H1 (cell line): ENCODE results near the gene BHLHE23. TPM values are rescaled to one million over a fixed set of nuclear protein-coding genes. Genes with fewer than 3 reads are reported as not detected.

Experiments
- CTCF ChIA-PET: fragments of 300-600 bp; sonication (Branson Sonifier 250); formaldehyde crosslinking; loops from one replicate; lab custom pipeline; 2021; ENCODE audit not compliant: partially characterized antibody; lab: Charles Lee
- POLR2A ChIA-PET: fragments of 300-600 bp; sonication (Branson Sonifier 250); formaldehyde crosslinking; loops from one replicate; lab custom pipeline; 2021; ENCODE audit warnings: inconsistent platforms; ENCODE audit not compliant: partially characterized antibody; lab: Charles Lee
- DNase-seq, 2 experiments: peaks; one replicate each; pipeline versions ENCODE4 v3.0.0 to v3.0.0-alpha.2; 2010 to 2022; ENCODE audit warnings: low spot score in 2 of 2, low read depth in 1 of 2, mixed read lengths in 1 of 2
- FAIRE-seq: peaks from 2 replicates; lab custom pipeline; 2011; peaks lifted over from hg19 to GRCh38; lab: Jason Lieb, UNC
- H2AFZ ChIP-seq: 2 replicates; pipeline ENCODE4 v1.8.1; 2012; ENCODE audit warnings: low read length, inconsistent platforms
- H2AK5ac ChIP-seq: 2 replicates; pipeline ENCODE4 v1.6.1; 2013; ENCODE audit warnings: low read depth, low read length
- H2BK120ac ChIP-seq: replicated peaks from 2 replicates; pipeline ENCODE3; 2013; ENCODE audit warnings: low read depth, low read length, inconsistent platforms
- H2BK12ac ChIP-seq: 2 replicates; pipeline ENCODE4 v1.6.1; 2013; ENCODE audit warnings: low read depth, low read length
- H2BK15ac ChIP-seq: 2 replicates; pipeline ENCODE4 v1.6.1; 2013; ENCODE audit warnings: low read length
- H2BK20ac ChIP-seq: 2 replicates; pipeline ENCODE4 v1.6.1; 2013; ENCODE audit warnings: low read length
- H2BK5ac ChIP-seq: 2 replicates; pipeline ENCODE4 v1.6.1; 2013; ENCODE audit warnings: low read depth, low read length
- H3K14ac ChIP-seq: 2 replicates; pipeline ENCODE4 v1.6.1; 2013; ENCODE audit warnings: inconsistent platforms; ENCODE audit not compliant: insufficient read length
- H3K18ac ChIP-seq: 2 replicates; pipeline ENCODE4 v1.6.1; 2013; ENCODE audit warnings: low read length; ENCODE audit errors: extremely low read depth
- H3K23ac ChIP-seq: 2 replicates; pipeline ENCODE4 v1.6.1; 2013; ENCODE audit warnings: inconsistent platforms; ENCODE audit not compliant: insufficient read length
- H3K23me2 ChIP-seq: 2 replicates; pipeline ENCODE4 v1.6.1; 2013; ENCODE audit warnings: low read depth, low read length
- H3K27ac ChIP-seq: 2 replicates; pipeline ENCODE4 v1.6.1; 2011; ENCODE audit warnings: low read depth, low read length, inconsistent platforms
- H3K27me3 ChIP-seq, 4 experiments: replicated peaks in 1 of 4; 1 replicate in 1 of 4; 2 replicates in 3 of 4; pipeline versions ENCODE4 v1.6.1 to v1.8.1; 2011 to 2013; ENCODE audit warnings: low read length in 3 of 4, mild to moderate bottlenecking in 3 of 4, inconsistent platforms in 2 of 4, mixed read lengths in 2 of 4, moderate library complexity in 1 of 4; ENCODE audit not compliant: control insufficient read depth in 3 of 4, insufficient read depth in 3 of 4; ENCODE audit errors: extremely low read depth in 1 of 4
- H3K36me3 ChIP-seq, 4 experiments: 2 replicates each; pipeline versions ENCODE4 v1.6.1 to v1.8.1; 2011 to 2013; ENCODE audit warnings: mild to moderate bottlenecking in 4 of 4, low read length in 3 of 4, moderate library complexity in 2 of 4, control low read depth in 1 of 4, inconsistent platforms in 1 of 4; ENCODE audit not compliant: insufficient read depth in 4 of 4, control insufficient read depth in 2 of 4
- H3K4ac ChIP-seq: replicated peaks from 2 replicates; pipeline ENCODE3; 2013; ENCODE audit warnings: low read length, low read depth, mixed read lengths, inconsistent platforms; ENCODE audit not compliant: insufficient read length
- H3K4me1 ChIP-seq, 4 experiments: replicated peaks in 1 of 4; 1 replicate in 1 of 4; 2 replicates in 3 of 4; pipeline versions ENCODE4 v1.6.1 to v1.8.1; 2011 to 2013; ENCODE audit warnings: low read length in 3 of 4, inconsistent platforms in 2 of 4, mixed read lengths in 1 of 4; ENCODE audit not compliant: insufficient read depth in 4 of 4, control insufficient read depth in 3 of 4
- H3K4me2 ChIP-seq, 2 experiments: 2 replicates each; pipeline versions ENCODE4 v1.6.1 to v1.8.1; 2011 to 2013; ENCODE audit warnings: low read depth in 2 of 2, low read length in 2 of 2, control low read depth in 1 of 2, inconsistent platforms in 1 of 2, mild to moderate bottlenecking in 1 of 2; ENCODE audit not compliant: insufficient read depth in 1 of 2
- H3K4me3 ChIP-seq, 4 experiments: fragments of 200-600, 300-600 bp in 1 of 4; sonication (generic), shearing (Covaris generic), sonication (Bioruptor Twin) in 1 of 4; 2 replicates each; pipeline versions ENCODE4 v1.5.1 to v1.8.1; 2011 to 2016; ENCODE audit warnings: low read length in 4 of 4, low read depth in 3 of 4, control low read depth in 2 of 4, inconsistent platforms in 2 of 4, mild to moderate bottlenecking in 2 of 4, mixed read lengths in 1 of 4, moderate library complexity in 1 of 4; ENCODE audit not compliant: insufficient read depth in 2 of 4; ENCODE audit errors: extremely low read depth in 1 of 4
- H3K56ac ChIP-seq: replicated peaks from 2 replicates; pipeline ENCODE3; 2013; ENCODE audit warnings: low read depth, mild to moderate bottlenecking, mixed read lengths, low read length, inconsistent platforms; ENCODE audit not compliant: insufficient read length
- H3K79me1 ChIP-seq: 2 replicates; pipeline ENCODE4 v1.6.1; 2013; ENCODE audit warnings: low read depth, low read length, control low read depth
- H3K79me2 ChIP-seq, 2 experiments: 2 replicates each; pipeline versions ENCODE4 v1.6.1 to v1.8.1; 2012 to 2013; ENCODE audit warnings: low read length in 2 of 2, mild to moderate bottlenecking in 2 of 2, inconsistent platforms in 1 of 2; ENCODE audit not compliant: insufficient read depth in 2 of 2, control insufficient read depth in 1 of 2
- H3K9ac ChIP-seq, 4 experiments: replicated peaks in 1 of 4; 1 replicate in 1 of 4; 2 replicates in 3 of 4; pipeline versions ENCODE4 v1.6.1 to v1.8.1; 2011 to 2013; ENCODE audit warnings: low read depth in 3 of 4, low read length in 3 of 4, control low read depth in 2 of 4, mild to moderate bottlenecking in 2 of 4, moderate library complexity in 2 of 4, inconsistent platforms in 1 of 4; ENCODE audit errors: extremely low read depth in 1 of 4
- H3K9me3 ChIP-seq, 2 experiments: 2 replicates each; pipeline versions ENCODE4 v1.6.1 to v1.8.1; 2012 to 2013; ENCODE audit warnings: mild to moderate bottlenecking in 2 of 2, moderate library complexity in 2 of 2, control low read depth in 1 of 2, inconsistent platforms in 1 of 2, low read depth in 1 of 2, low read length in 1 of 2, mixed read lengths in 1 of 2; ENCODE audit not compliant: insufficient read depth in 2 of 2
- H4K20me1 ChIP-seq, 2 experiments: replicated peaks in 1 of 2; 2 replicates each; pipeline versions ENCODE3 to v1.8.1; 2011 to 2013; ENCODE audit warnings: inconsistent platforms in 2 of 2, low read length in 2 of 2, mild to moderate bottlenecking in 1 of 2; ENCODE audit not compliant: insufficient read depth in 2 of 2, control insufficient read depth in 1 of 2
- H4K5ac ChIP-seq: 2 replicates; pipeline ENCODE4 v1.6.1; 2013; ENCODE audit warnings: low read length, low read depth, mixed read lengths, inconsistent platforms; ENCODE audit not compliant: insufficient read length
- H4K8ac ChIP-seq: 2 replicates; pipeline ENCODE4 v1.8.0; 2013; ENCODE audit warnings: mild to moderate bottlenecking, moderate library complexity, low read length, inconsistent platforms; ENCODE audit not compliant: insufficient read depth; ENCODE audit errors: extremely low read depth
- H4K91ac ChIP-seq: replicated peaks from 2 replicates; pipeline ENCODE3; 2013; ENCODE audit warnings: low read length, mixed read lengths, inconsistent platforms; ENCODE audit not compliant: insufficient read length
- ASH2L ChIP-seq: fragments of 200-600, 300-600 bp; sonication (generic); IDR thresholded peaks from one replicate; pipeline ENCODE4 v1.7.1; 2017; ENCODE audit warnings: low read length
- ATF3 ChIP-seq: IDR thresholded peaks from 2 replicates; pipeline ENCODE4 v1.6.1; 2011; ENCODE audit warnings: low read depth, mild to moderate bottlenecking, low read length; ENCODE audit not compliant: insufficient read depth
- CBX8 ChIP-seq: fragments of 300-800, 300-1000 bp; sonication (generic); IDR thresholded peaks from 2 replicates; pipeline ENCODE4 v1.7.1; 2016; ENCODE audit warnings: low read depth, low read length, borderline replicate concordance
- CEBPB ChIP-seq: IDR thresholded peaks from 2 replicates; pipeline ENCODE4 v1.6.1; 2012; ENCODE audit warnings: low read depth, low read length
- HDAC2 ChIP-seq, 2 experiments: fragments of 300-600 bp in 1 of 2; sonication (generic) in 1 of 2; IDR thresholded peaks; 2 replicates each; pipeline ENCODE4 v1.6.1; 2011 to 2012; ENCODE audit warnings: low read depth in 2 of 2, low read length in 2 of 2, mild to moderate bottlenecking in 2 of 2, moderate library complexity in 2 of 2, borderline replicate concordance in 1 of 2, inconsistent platforms in 1 of 2
- SP2 ChIP-seq: IDR thresholded peaks from 2 replicates; pipeline ENCODE4 v1.6.1; 2012; ENCODE audit warnings: mild to moderate bottlenecking, low read length, inconsistent platforms
- TAF1 ChIP-seq: IDR thresholded peaks from 2 replicates; pipeline ENCODE4 v1.6.1; 2011; ENCODE audit warnings: mild to moderate bottlenecking, low read depth, low read length
- TEAD4 ChIP-seq: IDR thresholded peaks from 2 replicates; pipeline ENCODE4 v1.6.1; 2012; ENCODE audit warnings: low read depth, low read length, inconsistent platforms, mixed read lengths
- WGBS, 2 experiments: shearing (Covaris generic) in 1 of 2; methylation state at CpG; one replicate each; pipeline versions ENCODE4 v1.1.6 to v1.1.7; 2013 to 2015; ENCODE audit warnings: low lambda C conversion rate in 2 of 2, mixed read lengths in 2 of 2, inconsistent platforms in 1 of 2, low coverage in 1 of 2, missing lambda C conversion rate in 1 of 2; ENCODE audit not compliant: insufficient replicate concordance in 2 of 2, insufficient coverage in 1 of 2, insufficient read length in 1 of 2; ENCODE audit errors: extremely low coverage in 1 of 2, missing lambda C conversion rate in 1 of 2; 5-methylcytosine and 5-hydroxymethylcytosine counted together
- polyA plus RNA-seq, 7 experiments: library from polyadenylated mRNA; depleted of rRNA in 3 of 7; stranded (reverse) in 5 of 7; unstranded in 2 of 7; fragments of >200 nt in 5 of 7; fragments of 200-250 nt in 2 of 7; gene quantifications; 1 replicate in 5 of 7; 2 replicates in 1 of 7; 4 replicates in 1 of 7; pipeline versions ENCODE4 v1.2.1 to v1.2.3, GENCODE V29; 2011 to 2013; ENCODE audit warnings: missing spikeins in 2 of 7, mixed read lengths in 2 of 7
- total RNA-seq: library from RNA; stranded (reverse); fragmentation: NEBNext Ultra II Directional; extraction: Animal tissue kit (Norgen Biotek cat#: 25700); gene quantifications from 2 replicates; pipeline ENCODE4 v1.2.1, GENCODE V29; 2021
- TF ChIP-seq, protein P1 (sequence below): IDR thresholded peaks from 2 replicates; pipeline ENCODE4 v1.6.1; 2012; ENCODE audit warnings: inconsistent platforms

The BHLHE23 gene
- total and polyA plus RNA-seq, 2 of the 8 experiments (the other 6 are each of a cell fraction or from before 2014, with no cell fraction given), result 0.47 TPM; not detected in 1

DNA sequence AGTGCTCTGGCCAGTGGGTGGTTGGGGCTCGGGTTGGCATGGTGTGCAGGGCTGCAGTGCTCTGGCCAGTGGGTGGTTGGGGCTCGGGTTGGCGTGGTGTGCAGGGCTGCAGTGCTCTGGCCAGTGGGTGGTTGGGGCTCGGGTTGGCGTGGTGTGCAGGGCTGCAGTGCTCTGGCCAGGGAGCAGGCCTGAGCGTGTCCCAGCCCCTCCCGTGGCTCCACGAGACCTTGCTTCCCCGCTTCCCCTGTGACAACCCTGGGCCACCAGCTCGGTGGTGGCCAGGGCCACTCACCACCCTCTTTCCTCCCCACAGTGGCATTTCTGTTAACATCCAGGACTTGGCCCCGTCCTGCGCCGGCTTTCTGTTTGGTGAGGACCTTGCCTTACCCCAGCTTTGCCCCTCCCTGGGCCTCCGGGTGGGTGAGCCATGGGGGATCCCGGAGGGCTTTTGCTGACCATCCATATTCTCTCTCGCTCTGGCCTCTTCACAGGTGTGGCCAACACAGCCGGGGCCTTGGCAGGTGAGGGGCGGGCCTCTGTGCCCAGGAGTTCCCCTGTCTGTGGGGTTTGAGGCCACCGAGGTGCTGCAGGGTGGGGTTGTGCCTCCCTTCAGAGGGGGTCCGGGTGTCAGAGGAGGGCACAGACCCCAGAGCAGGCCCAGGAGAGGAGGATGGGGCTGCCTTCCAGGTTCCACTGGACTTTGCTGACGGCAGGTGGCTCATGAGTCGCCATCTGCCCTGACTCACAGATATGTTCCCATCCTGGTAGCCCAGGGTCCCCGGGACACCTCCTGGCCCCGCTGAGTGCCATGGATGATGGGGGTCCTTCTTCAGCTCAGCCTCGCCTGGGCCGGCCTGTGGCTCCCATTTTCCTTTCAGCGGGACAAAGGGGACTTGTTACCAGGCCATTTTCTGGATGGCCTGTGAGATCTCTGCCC is 40.3 kb downstream of the BHLHE23 start:
- POLR2A ChIA-PET, result interaction anchor here (1.9 kb wide), 1 partner anchor 12 kb away, joined by 9 read pairs; no protein-coding TSS in a partner anchor
- TF ChIP-seq, protein P1, sequence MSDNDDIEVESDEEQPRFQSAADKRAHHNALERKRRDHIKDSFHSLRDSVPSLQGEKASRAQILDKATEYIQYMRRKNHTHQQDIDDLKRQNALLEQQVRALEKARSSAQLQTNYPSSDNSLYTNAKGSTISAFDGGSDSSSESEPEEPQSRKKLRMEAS, result no peak
- no peak for TF ChIP-seq CEBPB
- no peak for TF ChIP-seq HDAC2 (IDR thresholded peaks at IDR 0.05; ENCODE audit: borderline replicate concordance in 1 of 2, low read depth in 2 of 2, low read length in 2 of 2)
- no peak for TF ChIP-seq TEAD4
- no peak for TF ChIP-seq ASH2L
- TF ChIP-seq SP2, result no peak
- no peak for TF ChIP-seq ATF3
- TF ChIP-seq CBX8, result no peak
- TF ChIP-seq TAF1, result no peak

More for the DNA sequence above, 40.3 kb downstream of the BHLHE23 start:
- no peak for DNase-seq
- Histone ChIP-seq H2BK15ac (no peak overlapping the region), H2BK120ac (no peak overlapping the region), H3K9ac (no peak overlapping the region), H2BK5ac (no peak overlapping the region), H2AK5ac (no peak overlapping the region), H2BK20ac (no peak overlapping the region), H3K4me2 (no peak overlapping the region), H3K27me3 (peaks cover 0 to 1% (median 0%) of the 10 kb centered on the region in 4 experiments; a peak in 1 of 7 replicates), H3K79me2 (no peaks in the 10 kb centered on the region), H3K27ac (no peak overlapping the region), H2AFZ (no peak overlapping the region), H3K23ac (no peak overlapping the region), H3K4me3 (no peak overlapping the region), H2BK12ac (no peak overlapping the region), H4K20me1 (peaks cover 0 to 5% of the 10 kb centered on the region in 2 experiments), H4K8ac (no peak overlapping the region), H3K4me1 (peaks cover 0 to 4% (median 0%) of the 10 kb centered on the region in 4 experiments; a peak in 4 of 7 replicates), H3K36me3 (peaks cover 0 to 7% (median 0%) of the 10 kb centered on the region in 4 experiments; a peak in 3 of 8 replicates), H4K91ac (no peak overlapping the region), H3K56ac (no peak overlapping the region), H3K23me2 (peaks cover 2% of the 10 kb centered on the region; the same call in 1 of the 2 replicates), H4K5ac (no peak overlapping the region), H3K79me1 (no peaks in the 10 kb centered on the region), H3K14ac (no peak overlapping the region), H3K4ac (no peak overlapping the region), H3K9me3 (no peaks in the 10 kb centered on the region), H3K18ac (no peak overlapping the region)
- no peak for FAIRE-seq
- CTCF ChIA-PET, result interaction anchor here (1.0 to 8.1 kb wide), 5 partner anchors 12 to 65 kb away, joined by 3 to 53 read pairs (median 5); partner anchors contain the start of gene BHLHE23
- WGBS, 2 experiments, result 91% methylated on average over 26 of the region's 27 CpGs; no CpG with 5 or more reads in 1 of the 2 experiments
